Neural progenitor cell (in vitro differentiated cells): ENCODE results near the gene SEMA3B. TPM values are rescaled to one million over a fixed set of nuclear protein-coding genes. Genes with fewer than 3 reads are reported as not detected.

Experiments used
- DNase-seq: peaks from one replicate; pipeline ENCODE4 v3.0.0-alpha.2; 2016; ENCODE audit warnings: low spot score
- H2AFZ ChIP-seq: fragments of 200-600 bp; sonication (generic); replicated peaks from 2 replicates; pipeline ENCODE4 v1.6.1; 2016; ENCODE audit warnings: antibody characterized with exemption
- H3F3A ChIP-seq: fragments of 200-600 bp; sonication (generic); 2 replicates; pipeline ENCODE4 v1.6.1; 2016; ENCODE audit warnings: antibody characterized with exemption, low read depth
- H3K27ac ChIP-seq: fragments of 200-600 bp; sonication (generic); 2 replicates; pipeline ENCODE4 v1.5.1; 2016; ENCODE audit warnings: mild to moderate bottlenecking
- H3K27me3 ChIP-seq: fragments of 200-600 bp; sonication (generic); 2 replicates; pipeline ENCODE4 v1.6.1; 2016; ENCODE audit warnings: mild to moderate bottlenecking, moderate library complexity
- H3K36me3 ChIP-seq: fragments of 200-600 bp; sonication (generic); 2 replicates; pipeline ENCODE4 v1.5.1; 2016
- H3K4me1 ChIP-seq: fragments of 200-600 bp; sonication (generic); 2 replicates; pipeline ENCODE4 v1.6.1; 2016; ENCODE audit warnings: mixed run types
- H3K4me2 ChIP-seq: fragments of 200-600 bp; sonication (generic); 2 replicates; pipeline ENCODE4 v1.6.1; 2016
- H3K4me3 ChIP-seq: fragments of 200-600 bp; sonication (generic); 2 replicates; pipeline ENCODE4 v1.5.1; 2016
- H3K79me2 ChIP-seq: fragments of 200-600 bp; sonication (generic); 2 replicates; pipeline ENCODE4 v1.6.1; 2016; ENCODE audit warnings: low read depth
- H3K9ac ChIP-seq: fragments of 200-600 bp; sonication (generic); 2 replicates; pipeline ENCODE4 v1.6.1; 2016
- H3K9me3 ChIP-seq: fragments of 200-600 bp; sonication (generic); 2 replicates; pipeline ENCODE4 v1.5.1; 2016; ENCODE audit warnings: low read depth
- H4K20me1 ChIP-seq: fragments of 200-600 bp; sonication (generic); 2 replicates; pipeline ENCODE4 v1.6.1; 2016; ENCODE audit warnings: low read depth
- H3K27ac Mint-ChIP-seq: 3 replicates; pipeline ENCODE4 v1.8.0; 2021; ENCODE audit warnings: mixed read lengths
- H3K27me3 Mint-ChIP-seq: 2 replicates; pipeline ENCODE4 v1.8.0; 2022; ENCODE audit warnings: low read depth, mild to moderate bottlenecking, inconsistent platforms, moderate library complexity, mixed read lengths; ENCODE audit not compliant: insufficient read depth
- H3K36me3 Mint-ChIP-seq: 3 replicates; pipeline ENCODE4 v1.8.0; 2021; ENCODE audit warnings: mixed read lengths
- H3K4me1 Mint-ChIP-seq: 3 replicates; pipeline ENCODE4 v1.8.0; 2021; ENCODE audit warnings: mixed read lengths
- H3K4me3 Mint-ChIP-seq: 3 replicates; pipeline ENCODE4 v1.8.0; 2021; ENCODE audit warnings: mild to moderate bottlenecking, moderate library complexity, mixed read lengths
- H3K9me3 Mint-ChIP-seq: 3 replicates; pipeline ENCODE4 v1.8.0; 2020; ENCODE audit warnings: mixed read lengths
- EZH2 ChIP-seq: fragments of 200-600 bp; sonication (generic); IDR thresholded peaks from 2 replicates; pipeline ENCODE4 v1.6.1; 2017; ENCODE audit warnings: antibody characterized with exemption, mild to moderate bottlenecking, moderate library complexity
- EZH2phosphoT487 ChIP-seq: fragments of 200-600 bp; sonication (generic); IDR thresholded peaks from 2 replicates; pipeline ENCODE4 v1.6.1; 2017; ENCODE audit warnings: antibody characterized with exemption
- total RNA-seq: library from RNA; depleted of rRNA; stranded (reverse); fragments of >200 nt; gene quantifications from 2 replicates; pipeline ENCODE4 v1.2.3, GENCODE V29; 2015; ENCODE audit warnings: low replicate concordance
- TF ChIP-seq, protein P1 (sequence below): fragments of 200-600 bp; sonication (generic); IDR thresholded peaks from 2 replicates; pipeline ENCODE4 v1.5.1; 2017; ENCODE audit warnings: antibody characterized with exemption, mild to moderate bottlenecking

The SEMA3B gene
- total RNA-seq, 1 donor from 2014 or later, result 0.80 TPM

DNA sequence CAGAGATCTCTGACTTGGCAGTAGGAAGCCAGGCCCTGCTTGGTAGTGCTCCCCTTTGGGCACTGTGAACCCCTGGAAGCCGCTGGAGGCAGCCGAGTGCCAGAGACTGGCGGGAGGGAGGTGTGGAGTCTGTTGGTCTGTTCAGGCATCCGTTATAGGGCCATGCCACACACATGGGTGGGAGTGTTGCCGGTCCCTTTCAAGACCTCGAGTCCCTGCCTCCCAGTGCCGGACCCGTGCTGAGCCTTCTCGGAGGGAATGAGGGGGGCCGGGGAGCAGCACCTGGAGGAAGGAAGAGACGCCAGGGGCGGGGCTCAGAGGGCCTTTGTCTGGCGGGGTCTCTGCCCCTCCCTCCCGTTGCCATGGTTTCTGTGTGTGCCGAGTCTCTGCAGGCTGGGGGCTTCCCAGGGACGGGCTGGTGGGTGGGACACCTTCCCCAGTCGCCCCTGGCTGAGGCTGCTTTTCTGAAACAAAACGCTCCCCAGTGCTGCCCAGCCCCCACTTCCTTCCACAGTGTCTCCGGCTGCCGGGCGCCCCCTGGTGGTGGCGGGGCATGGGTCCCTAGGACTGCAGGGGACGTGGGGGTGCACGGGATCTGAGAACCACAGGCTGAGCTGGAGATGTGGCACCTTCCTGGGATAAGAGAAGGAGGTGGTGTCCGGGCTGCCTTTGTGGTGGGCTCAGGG lies 23.0 kb upstream of the SEMA3B start:
- H3K4me3 Mint-ChIP-seq, result peak overlapping the region; percentile 50
- peaks cover 66% of the 10 kb centered on the region for H3K4me1 Mint-ChIP-seq
- H3K9me3 Mint-ChIP-seq, result no peaks in the 10 kb centered on the region
- Histone ChIP-seq H3K4me3 (peak overlapping the region; percentile 2), H3K4me1 (peaks cover 46% of the 10 kb centered on the region), H2AFZ (no peak overlapping the region), H4K20me1 (peaks cover 80% of the 10 kb centered on the region), H3K27me3 (no peaks in the 10 kb centered on the region), H3K4me2 (peak overlapping the region; percentile 48), H3K27ac (peak overlapping the region; percentile 92), H3K9me3 (no peaks in the 10 kb centered on the region), H3K79me2 (peaks cover 100% of the 10 kb centered on the region), H3K9ac (no peak overlapping the region), H3K36me3 (no peaks in the 10 kb centered on the region), H3F3A (peaks cover 29% of the 10 kb centered on the region)
- peak; percentile 96 for DNase-seq
- TF ChIP-seq, protein P1, sequence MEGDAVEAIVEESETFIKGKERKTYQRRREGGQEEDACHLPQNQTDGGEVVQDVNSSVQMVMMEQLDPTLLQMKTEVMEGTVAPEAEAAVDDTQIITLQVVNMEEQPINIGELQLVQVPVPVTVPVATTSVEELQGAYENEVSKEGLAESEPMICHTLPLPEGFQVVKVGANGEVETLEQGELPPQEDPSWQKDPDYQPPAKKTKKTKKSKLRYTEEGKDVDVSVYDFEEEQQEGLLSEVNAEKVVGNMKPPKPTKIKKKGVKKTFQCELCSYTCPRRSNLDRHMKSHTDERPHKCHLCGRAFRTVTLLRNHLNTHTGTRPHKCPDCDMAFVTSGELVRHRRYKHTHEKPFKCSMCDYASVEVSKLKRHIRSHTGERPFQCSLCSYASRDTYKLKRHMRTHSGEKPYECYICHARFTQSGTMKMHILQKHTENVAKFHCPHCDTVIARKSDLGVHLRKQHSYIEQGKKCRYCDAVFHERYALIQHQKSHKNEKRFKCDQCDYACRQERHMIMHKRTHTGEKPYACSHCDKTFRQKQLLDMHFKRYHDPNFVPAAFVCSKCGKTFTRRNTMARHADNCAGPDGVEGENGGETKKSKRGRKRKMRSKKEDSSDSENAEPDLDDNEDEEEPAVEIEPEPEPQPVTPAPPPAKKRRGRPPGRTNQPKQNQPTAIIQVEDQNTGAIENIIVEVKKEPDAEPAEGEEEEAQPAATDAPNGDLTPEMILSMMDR, result peak; percentile 99
- TF ChIP-seq EZH2, result no peak
- H3K27ac Mint-ChIP-seq, result peak overlapping the region; percentile 91
- H3K27me3 Mint-ChIP-seq, result peaks cover 7% of the 10 kb centered on the region
- peaks cover 13% of the 10 kb centered on the region for H3K36me3 Mint-ChIP-seq

DNA sequence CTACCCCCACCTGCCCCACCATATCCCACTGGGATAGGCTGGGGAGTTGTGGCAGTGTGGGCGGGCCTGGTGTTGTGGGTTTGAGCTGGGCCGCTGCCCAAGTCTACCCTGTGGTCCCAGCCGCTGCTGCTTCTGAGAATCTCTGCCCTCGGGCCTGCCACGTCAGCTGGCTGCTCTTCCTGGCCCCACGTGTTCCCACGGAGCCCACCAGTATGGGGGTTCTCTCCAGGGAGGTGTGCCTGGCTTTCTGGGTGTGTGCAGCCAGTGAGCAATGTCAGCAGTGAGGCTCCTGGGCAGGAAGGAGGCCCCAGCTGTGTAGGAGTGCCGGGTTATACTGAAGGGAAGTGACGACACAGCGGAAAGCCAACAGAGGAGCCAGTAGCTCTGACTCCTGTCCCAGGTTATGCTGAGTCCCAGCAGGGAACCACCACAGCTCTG lies 22.4 kb upstream of the SEMA3B start:
- no peak overlapping the region for H2AFZ ChIP-seq
- no peaks in the 10 kb centered on the region for H3K36me3 ChIP-seq
- H3K27ac ChIP-seq, result peak overlapping the region; percentile 57
- peak overlapping the region; percentile 91 for H3K27ac Mint-ChIP-seq
- peaks cover 15% of the 10 kb centered on the region for H3K36me3 Mint-ChIP-seq
- peaks cover 5% of the 10 kb centered on the region for H3K27me3 Mint-ChIP-seq
- peaks cover 82% of the 10 kb centered on the region for H4K20me1 ChIP-seq
- H3K79me2 ChIP-seq, result peaks cover 100% of the 10 kb centered on the region
- peak overlapping the region; percentile 60 for H3K4me3 Mint-ChIP-seq
- peak; percentile 47 for DNase-seq
- H3F3A ChIP-seq, result peaks cover 25% of the 10 kb centered on the region
- H3K9me3 ChIP-seq, result no peaks in the 10 kb centered on the region
- H3K4me2 ChIP-seq, result peak overlapping the region; percentile 48
- TF ChIP-seq EZH2 (no peak), EZH2phosphoT487 (no peak)
- TF ChIP-seq, protein P1, result no peak
- H3K4me1 Mint-ChIP-seq, result peaks cover 65% of the 10 kb centered on the region
- no peak overlapping the region for H3K4me3 ChIP-seq
- no peak overlapping the region for H3K9ac ChIP-seq
- peaks cover 42% of the 10 kb centered on the region for H3K4me1 ChIP-seq
- no peaks in the 10 kb centered on the region for H3K9me3 Mint-ChIP-seq
- no peaks in the 10 kb centered on the region for H3K27me3 ChIP-seq

DNA sequence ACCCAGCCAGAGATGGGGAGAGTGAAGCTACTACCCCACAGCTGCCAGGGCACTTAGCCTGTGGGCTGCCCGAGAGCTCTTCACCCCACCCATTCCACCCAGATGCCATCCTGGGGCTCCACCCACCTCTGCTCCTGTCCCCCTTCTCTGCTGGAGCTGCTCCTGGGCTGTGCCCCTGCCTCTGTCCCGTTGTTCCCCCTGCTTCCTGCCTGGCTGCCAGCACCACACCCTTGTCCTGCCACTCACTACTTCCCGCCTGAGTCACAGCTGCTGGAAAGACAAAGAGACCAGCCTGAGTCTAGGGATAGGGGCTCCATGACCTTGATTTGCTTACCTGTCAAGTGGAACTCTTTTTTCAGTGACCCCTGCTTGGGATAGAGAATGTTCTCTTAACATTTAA lies 20.6 kb upstream of the SEMA3B start:
- Histone ChIP-seq H3K27ac (no peak overlapping the region), H3K4me2 (no peak overlapping the region), H4K20me1 (peaks cover 88% of the 10 kb centered on the region), H2AFZ (no peak overlapping the region), H3K9ac (no peak overlapping the region), H3F3A (peaks cover 23% of the 10 kb centered on the region), H3K9me3 (no peaks in the 10 kb centered on the region), H3K4me1 (peaks cover 24% of the 10 kb centered on the region), H3K36me3 (no peaks in the 10 kb centered on the region), H3K27me3 (no peaks in the 10 kb centered on the region), H3K79me2 (peaks cover 99% of the 10 kb centered on the region), H3K4me3 (no peak overlapping the region)
- H3K27ac Mint-ChIP-seq, result peak overlapping the region; percentile 91
- peaks cover 5% of the 10 kb centered on the region for H3K27me3 Mint-ChIP-seq
- DNase-seq, result no peak
- peaks cover 14% of the 10 kb centered on the region for H3K36me3 Mint-ChIP-seq
- TF ChIP-seq EZH2phosphoT487, result no peak
- TF ChIP-seq, protein P1, result no peak
- no peak for TF ChIP-seq EZH2
- H3K9me3 Mint-ChIP-seq, result no peaks in the 10 kb centered on the region
- peak overlapping the region; percentile 64 for H3K4me3 Mint-ChIP-seq
- H3K4me1 Mint-ChIP-seq, result peaks cover 54% of the 10 kb centered on the region
